Heart left ventricle (tissue), 13 donors: ENCODE measurements around the gene STK40.

ENCODE experiments used
- CTCF ChIP-seq, 12 donors: fragments of 200-600 bp; sonication (generic) in 4 of 12; IDR thresholded peaks; one replicate each; pipeline versions ENCODE4 v1.5.0 to v1.8.0; 2018 to 2022; ENCODE audit warnings: antibody characterized with exemption in 12 of 12, mild to moderate bottlenecking in 5 of 12
- POLR2A ChIP-seq, 2 donors: fragments of 450-650 bp; IDR thresholded peaks; one replicate each; pipeline ENCODE4 v1.6.1; 2017; ENCODE audit warnings: antibody characterized with exemption in 2 of 2, mild to moderate bottlenecking in 2 of 2, moderate library complexity in 2 of 2
- donor health status: ischemic (EF 13 %, LVEDD 7.1; RV severe dilation, severe dysfunction).
- donor health status: DM: no; HTN: yes; CAD: no.
- donor health status: DM: no; HTN: no; CAD: no.
- donor health status: ischemic (EF 25% LVEDD 6.9; RV normal size, moderate dysfunction).
- donor health status: ischemic (EF 25% LVEDD 5.7; RV mildly dilated, moderate dysfunction).
- donor health status: ischemic (EF 35%, LVEDD 5.7; RV mildly dilated, moderate dysfunction).
- donor health status: nonischemic (EF 11% LVEDD 7.7; RV severe dilation, severe dysfunction).
- donor health status: DM: yes; HTN: yes; CAD: no.
- donor health status: PGD.
- donor health status: ischemic (EF 29% LVEDD 5.4; RV normal size, mild dysfunction).
- donor health status: nonischemic (EF 23%, LVEDD 6.1; RV moderate dilation, normal function).

GRCh38 chr1:36392836-36393235 is 7.1 kb upstream of the STK40 start:
- no peak for TF ChIP-seq CTCF (IDR thresholded peaks at IDR 0.05)
- TF ChIP-seq POLR2A (IDR thresholded peaks at IDR 0.05), result no peak
